GM12892 (cell line): ENCODE data around the gene CDH16.
"Not testable (repeated sequence)": the region's sequence is repeated elsewhere in the genome, so short reads cannot be mapped to it uniquely, and the experiment has no call there.

Experiments
- POLR2A ChIP-seq: IDR thresholded peaks from 2 replicates; pipeline ENCODE4 v1.6.1; 2011; ENCODE audit warnings: low read depth, low read length, control low read depth
- TAF1 ChIP-seq: IDR thresholded peaks from 2 replicates; pipeline ENCODE4 v1.6.1; 2011; ENCODE audit warnings: low read depth, mild to moderate bottlenecking, control low read depth, low read length, borderline replicate concordance

DNA sequence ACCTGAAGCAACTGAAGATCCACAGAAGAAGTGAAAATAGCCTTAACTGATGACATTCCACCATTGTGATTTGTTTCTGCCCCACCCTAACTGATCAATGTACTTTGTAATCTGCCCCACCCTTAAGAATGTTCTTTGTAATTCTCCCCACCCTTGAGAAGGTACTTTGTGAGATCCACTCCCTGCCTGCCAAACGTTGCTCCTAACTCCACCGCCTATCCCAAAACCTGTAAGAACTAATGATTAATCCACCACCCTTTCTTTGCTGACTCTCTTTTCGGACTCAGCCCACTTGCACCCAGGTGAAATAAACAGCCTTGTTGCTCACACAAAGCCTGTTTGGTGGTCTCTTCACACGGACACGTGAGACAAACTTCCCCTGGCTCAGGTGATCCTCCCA lies 22.0 kb downstream of the CDH16 start:
- not testable (repeated sequence) for TF ChIP-seq TAF1, POLR2A
